Skeletal muscle tissue (tissue), 4 donors: ENCODE data around the gene KRT31. TPM values are rescaled to one million over a fixed set of nuclear protein-coding genes. Genes with fewer than 3 reads are reported as not detected.
"Not testable (repeated sequence)": the region's sequence is repeated elsewhere in the genome, so short reads cannot be mapped to it uniquely, and the experiment has no call there.

ENCODE experiments used
- H3K27ac ChIP-seq: one replicate; pipeline ENCODE4 v1.7.0; 2013; ENCODE audit warnings: mild to moderate bottlenecking, low read depth, low read length, inconsistent platforms
- H3K27me3 ChIP-seq, 3 donors: one replicate each; pipeline ENCODE4 v1.7.0; 2013; ENCODE audit warnings: low read length in 3 of 3; ENCODE audit not compliant: control insufficient read depth in 3 of 3, insufficient read depth in 3 of 3
- H3K36me3 ChIP-seq, 3 donors: one replicate each; pipeline ENCODE4 v1.7.0; 2013; ENCODE audit warnings: low read length in 3 of 3; ENCODE audit not compliant: control insufficient read depth in 3 of 3, insufficient read depth in 3 of 3
- H3K4me1 ChIP-seq, 3 donors: one replicate each; pipeline ENCODE4 v1.7.0; 2013; ENCODE audit warnings: low read length in 3 of 3, mild to moderate bottlenecking in 3 of 3; ENCODE audit not compliant: control insufficient read depth in 3 of 3, insufficient read depth in 3 of 3
- H3K4me3 ChIP-seq, 3 donors: one replicate each; pipeline ENCODE4 v1.7.0; 2013; ENCODE audit warnings: low read length in 3 of 3
- H3K9ac ChIP-seq, 3 donors: one replicate each; pipeline ENCODE4 v1.7.0; 2013; ENCODE audit warnings: low read length in 3 of 3, mild to moderate bottlenecking in 3 of 3, moderate library complexity in 2 of 3, low read depth in 1 of 3
- H3K9me3 ChIP-seq, 3 donors: one replicate each; pipeline ENCODE4 v1.7.0; 2013; ENCODE audit warnings: low read length in 3 of 3; ENCODE audit not compliant: control insufficient read depth in 3 of 3
- total RNA-seq: library from RNA; depleted of rRNA; stranded (reverse); fragments of >200 nt; gene quantifications from one replicate; pipeline ENCODE4 v1.2.3, GENCODE V29; 2014
- donor health status: Osteomylitis.

Gene KRT31
- total RNA-seq, 1 donor from 2014 or later = 3.1 TPM

GRCh38 chr17:41434005-41434404, 36.6 kb upstream of the KRT31 start:
- H3K27ac ChIP-seq = no peak overlapping the region
- H3K9me3 ChIP-seq = no peaks in the 10 kb centered on the region
- H3K36me3 ChIP-seq = no peaks in the 10 kb centered on the region
- H3K9ac ChIP-seq = no peak overlapping the region
- no peaks in the 10 kb centered on the region for H3K4me1 ChIP-seq
- H3K4me3 ChIP-seq = no peak overlapping the region
- peaks cover 0 to 3% (median 0%) of the 10 kb centered on the region in 3 donors for H3K27me3 ChIP-seq

- Histone ChIP-seq H3K27ac (no peak overlapping the region), H3K36me3 (no peaks in the 10 kb centered on the region), H3K9ac (no peak overlapping the region), H3K27me3 (peaks cover 0 to 3% (median 0%) of the 10 kb centered on the region in 3 donors), H3K9me3 (no peaks in the 10 kb centered on the region), H3K4me1 (no peaks in the 10 kb centered on the region), H3K4me3 (no peak overlapping the region)
These were observed 36.2 kb upstream of the KRT31 start for GRCh38 chr17:41433586-41433985.

GRCh38 chr17:41430376-41430775, 33.0 kb upstream of the KRT31 start:
- not testable (repeated sequence) for H3K4me3 ChIP-seq, H3K9ac ChIP-seq, H3K9me3 ChIP-seq, H3K4me1 ChIP-seq, H3K27me3 ChIP-seq, H3K36me3 ChIP-seq, H3K27ac ChIP-seq

GRCh38 chr17:41429667-41430066, 32.3 kb upstream of the KRT31 start:
- H3K36me3 ChIP-seq = no peaks in the 10 kb centered on the region

DNA sequence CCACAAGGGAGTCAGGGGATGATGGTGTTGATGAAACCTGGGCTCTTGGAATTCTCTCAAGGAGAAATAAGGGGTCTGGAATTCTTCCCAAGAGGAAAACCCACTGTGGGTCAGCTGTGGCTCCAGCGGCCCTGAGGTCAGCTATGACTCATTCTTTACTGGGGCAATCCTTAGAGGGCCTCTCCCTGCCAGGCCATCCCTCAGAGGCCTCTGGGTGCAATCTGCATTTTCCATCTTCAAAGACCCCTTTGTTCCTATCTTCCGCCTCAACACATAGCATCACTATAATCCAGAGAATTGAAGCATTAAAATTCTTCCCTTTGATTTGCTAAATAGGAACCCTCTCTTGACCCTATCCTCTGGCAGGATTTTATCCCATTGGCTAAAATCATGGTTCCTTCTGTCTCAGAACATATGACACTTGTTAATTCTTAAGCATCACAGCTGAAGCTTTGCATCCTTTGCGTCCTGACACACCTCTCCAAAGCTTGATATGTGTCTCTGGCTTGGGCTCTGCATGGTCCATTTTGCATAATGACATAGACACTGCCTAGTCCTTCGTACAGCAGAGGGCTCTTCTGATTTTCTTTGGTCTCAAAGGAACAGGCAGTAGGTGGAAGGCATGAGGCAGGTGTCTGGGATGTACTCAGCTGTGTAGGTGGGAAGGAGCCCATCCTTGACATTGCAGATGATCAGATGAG, 31.3 kb upstream of the KRT31 start:
- Histone ChIP-seq H3K4me3 (no peak overlapping the region), H3K27ac (no peak overlapping the region), H3K36me3 (no peaks in the 10 kb centered on the region), H3K27me3 (no peaks in the 10 kb centered on the region), H3K9me3 (no peaks in the 10 kb centered on the region), H3K9ac (no peak overlapping the region), H3K4me1 (no peaks in the 10 kb centered on the region)

More at GRCh38 chr17:41429667-41430066, 32.3 kb upstream of the KRT31 start:
- Histone ChIP-seq H3K27me3 (no peaks in the 10 kb centered on the region), H3K4me1 (no peaks in the 10 kb centered on the region), H3K27ac (no peak overlapping the region), H3K9me3 (no peaks in the 10 kb centered on the region), H3K4me3 (no peak overlapping the region), H3K9ac (no peak overlapping the region)

- no peak within 1 kb of the TSS for H3K4me3 ChIP-seq
- no peak within 1 kb of the TSS for H3K27ac ChIP-seq
- no peaks in the 10 kb centered on the region for H3K27me3 ChIP-seq
- no peaks in the 10 kb centered on the region for H3K36me3 ChIP-seq
- H3K4me1 ChIP-seq = peaks cover 5 to 7% (median 5%) of the 10 kb centered on the region in 3 donors
- no peak within 1 kb of the TSS for H3K9ac ChIP-seq
- no peaks in the 10 kb centered on the region for H3K9me3 ChIP-seq
These were observed 26.8 kb upstream of the KRT31 start, which contains the start of gene KRT37 for GRCh38 chr17:41424111-41424635. KRT37 (minus strand) TSS chr17:41424585; CDS start chr17:41424523, 62 bp downstream.

- not testable (repeated sequence) for H3K27me3 ChIP-seq, H3K27ac ChIP-seq, H3K36me3 ChIP-seq, H3K9me3 ChIP-seq, H3K9ac ChIP-seq, H3K4me3 ChIP-seq
- peaks cover 5 to 12% (median 5%) of the 10 kb centered on the region in 3 donors for H3K4me1 ChIP-seq
These were observed 25.2 kb upstream of the KRT31 start for GRCh38 chr17:41422586-41422985.

GRCh38 chr17:41421617-41422016, 24.2 kb upstream of the KRT31 start:
- Histone ChIP-seq H3K9ac (no peak overlapping the region), H3K9me3 (no peaks in the 10 kb centered on the region), H3K27me3 (no peaks in the 10 kb centered on the region), H3K4me3 (no peak overlapping the region), H3K27ac (no peak overlapping the region), H3K36me3 (no peaks in the 10 kb centered on the region), H3K4me1 (peaks cover 5 to 14% (median 5%) of the 10 kb centered on the region in 3 donors)

DNA sequence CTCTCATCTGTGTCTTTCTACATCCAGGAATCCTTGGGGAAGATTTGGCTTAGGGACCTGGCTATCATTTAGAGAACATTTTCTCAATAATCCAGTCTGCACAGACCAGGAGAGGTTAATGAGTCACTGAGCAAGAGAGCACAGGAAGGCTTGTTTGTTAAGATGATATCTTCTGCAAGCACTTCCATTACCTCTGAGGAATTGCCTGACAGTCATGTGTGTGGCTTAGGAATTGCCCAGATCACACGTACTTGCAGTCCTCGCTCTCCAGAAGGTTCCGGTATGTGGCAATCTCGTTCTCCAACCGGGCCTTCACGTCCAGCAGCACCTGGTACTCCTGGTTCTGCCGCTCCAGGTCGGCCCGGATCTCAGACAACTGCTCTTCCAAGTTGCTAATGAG, 23.7 kb upstream of the KRT31 start:
- Histone ChIP-seq H3K27ac (no peak overlapping the region), H3K4me1 (peaks cover 8 to 19% (median 9%) of the 10 kb centered on the region in 3 donors), H3K27me3 (no peaks in the 10 kb centered on the region), H3K9me3 (no peaks in the 10 kb centered on the region), H3K36me3 (no peaks in the 10 kb centered on the region), H3K9ac (no peak overlapping the region), H3K4me3 (no peak overlapping the region)

- H3K27ac ChIP-seq = no peak overlapping the region
- no peak overlapping the region for H3K4me3 ChIP-seq
These were observed 22.7 kb upstream of the KRT31 start for GRCh38 chr17:41420134-41420533.

More at GRCh38 chr17:41420134-41420533, 22.7 kb upstream of the KRT31 start:
- no peak overlapping the region for H3K9ac ChIP-seq
- H3K36me3 ChIP-seq = no peaks in the 10 kb centered on the region
- no peaks in the 10 kb centered on the region for H3K27me3 ChIP-seq
- H3K4me1 ChIP-seq = peaks cover 8 to 23% (median 9%) of the 10 kb centered on the region in 3 donors
- H3K9me3 ChIP-seq = no peaks in the 10 kb centered on the region
